Iris pigment epithelial cell (primary cell): ENCODE measurements around the gene ADGRB3.
"Not testable (repeated sequence)": the region's sequence is repeated elsewhere in the genome, so short reads cannot be mapped to it uniquely, and the experiment has no call there.

Experiments
- DNase-seq: peaks from one replicate; pipeline ENCODE4 v3.0.0-alpha.2; 2011; ENCODE audit warnings: low read depth

The ADGRB3 gene

GRCh38 chr6:69432168-69432567, 797.1 kb downstream of the ADGRB3 start:
- not testable (repeated sequence) for DNase-seq

GRCh38 chr6:69433116-69433515, 798.0 kb downstream of the ADGRB3 start:
- DNase-seq: not testable (repeated sequence)

- no peak for DNase-seq
These were observed 803.0 kb downstream of the ADGRB3 start for GRCh38 chr6:69438113-69438512.
